Suppressor macrophage treated with lipopolysaccharide for 4 hours (primary cell): ENCODE data around the gene SLC26A6.

Experiments
- DNase-seq: peaks from one replicate; pipeline ENCODE4 v3.0.0-alpha.2; 2020

The SLC26A6 gene

DNA sequence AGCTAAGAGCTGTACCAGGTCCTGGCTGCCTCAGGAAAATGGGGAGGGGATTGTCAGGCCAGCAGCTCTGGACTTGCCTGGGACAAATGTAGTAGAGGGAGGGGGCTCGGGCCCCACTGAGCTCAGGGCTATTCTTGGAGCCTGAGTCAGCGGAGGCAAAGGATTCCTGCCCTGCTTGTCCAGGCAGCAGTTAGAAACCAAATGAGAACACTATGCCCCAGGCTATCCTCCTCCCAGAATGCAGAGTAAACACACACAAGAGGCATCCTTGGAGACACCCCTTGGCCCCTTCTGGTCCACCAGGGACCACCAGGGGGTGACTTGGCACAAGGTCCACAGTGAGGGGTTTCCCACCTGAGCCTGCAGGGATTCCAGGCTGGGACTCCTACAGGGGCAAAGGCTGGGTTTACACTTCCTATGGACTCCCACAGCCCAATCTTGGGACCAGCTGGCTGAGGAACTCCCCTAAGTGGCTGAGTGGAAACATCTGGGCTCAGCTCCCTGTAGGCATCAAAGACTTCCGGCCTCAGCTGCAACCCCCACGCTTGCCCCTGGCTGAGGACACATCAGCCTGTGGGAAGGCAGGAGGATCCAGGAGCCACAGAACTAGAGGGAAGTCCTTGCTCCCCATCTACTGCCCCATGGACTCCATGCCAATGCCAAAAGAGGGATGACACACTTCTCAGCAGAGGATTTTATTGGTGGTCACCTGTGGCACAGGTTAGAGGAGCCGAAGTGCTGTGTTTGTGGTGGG lies 36.8 kb downstream of the SLC26A6 start:
- no peak for DNase-seq

DNA sequence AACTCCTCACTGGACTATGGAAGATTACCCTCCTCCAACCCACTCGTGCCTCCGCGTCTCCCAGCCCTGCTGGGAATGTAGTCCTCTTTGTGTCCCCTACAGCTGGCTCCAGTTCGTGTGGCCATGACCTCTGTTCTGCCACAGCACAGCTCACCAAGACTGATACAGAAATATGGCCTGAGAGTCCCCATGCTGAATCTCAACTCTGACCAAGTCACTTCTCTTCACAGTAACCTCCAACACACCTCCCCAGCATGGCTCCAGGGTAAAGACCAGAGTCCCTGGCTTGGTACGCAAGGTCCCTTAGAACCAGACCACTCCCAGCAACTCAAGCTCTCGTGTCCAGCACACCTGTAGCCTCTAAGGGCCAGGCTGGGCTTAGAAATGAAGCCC lies 37.9 kb downstream of the SLC26A6 start:
- DNase-seq: no peak

DNA sequence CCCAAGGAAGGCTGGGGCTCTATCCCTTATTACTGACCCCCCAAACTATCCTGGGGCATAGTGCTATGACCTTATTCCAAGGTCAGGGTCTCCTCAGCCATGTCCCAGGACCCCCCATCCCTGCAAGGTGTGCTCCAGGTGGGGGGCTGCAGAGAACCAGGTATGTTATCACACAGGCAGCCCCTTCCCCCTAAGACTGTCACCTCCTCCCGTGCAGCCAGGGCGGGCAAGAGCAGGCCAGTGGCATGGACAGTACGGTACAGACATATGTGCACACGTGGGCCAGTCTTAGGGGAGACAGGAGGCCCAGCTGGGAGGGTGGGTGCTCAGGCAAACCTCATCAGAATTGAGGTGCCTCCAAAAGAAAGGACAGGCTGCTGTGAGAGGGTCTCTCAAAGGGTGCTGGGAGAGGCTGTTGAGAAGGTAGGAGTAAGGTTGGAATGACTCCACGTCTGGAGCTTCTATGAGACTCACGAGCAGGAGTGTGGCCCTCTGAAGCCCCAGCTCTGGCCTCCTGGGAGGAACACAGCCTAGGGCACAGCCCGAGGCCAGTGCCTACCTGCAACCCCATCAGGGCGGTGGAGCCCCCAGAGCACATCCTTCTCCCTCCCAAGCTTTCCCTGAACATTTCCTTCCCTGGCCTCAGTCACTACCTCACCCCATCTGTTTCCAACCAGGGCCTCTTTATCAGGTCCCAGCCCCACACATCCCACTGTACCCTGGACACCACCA lies 38.4 kb downstream of the SLC26A6 start:
- DNase-seq: no peak

DNA sequence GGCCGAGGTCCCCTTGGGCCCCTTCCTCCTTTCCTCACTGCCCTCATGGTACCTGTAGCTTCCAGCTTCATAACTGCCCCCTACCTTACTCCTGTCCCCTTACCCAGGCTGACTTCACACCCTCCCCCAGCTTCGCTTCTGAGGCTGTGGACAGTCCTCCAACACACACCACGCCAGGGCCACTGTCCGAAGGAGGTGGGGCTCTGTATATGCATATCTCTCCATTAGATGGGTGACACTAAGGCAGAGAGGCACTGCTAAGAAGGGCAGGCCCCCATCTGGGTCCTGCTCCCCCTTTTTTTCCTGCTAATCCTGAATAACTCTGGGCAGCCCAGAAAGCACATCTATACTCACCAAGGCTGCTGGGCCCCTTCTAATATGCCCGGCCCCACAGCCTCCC lies 39.1 kb downstream of the SLC26A6 start:
- no peak for DNase-seq

DNA sequence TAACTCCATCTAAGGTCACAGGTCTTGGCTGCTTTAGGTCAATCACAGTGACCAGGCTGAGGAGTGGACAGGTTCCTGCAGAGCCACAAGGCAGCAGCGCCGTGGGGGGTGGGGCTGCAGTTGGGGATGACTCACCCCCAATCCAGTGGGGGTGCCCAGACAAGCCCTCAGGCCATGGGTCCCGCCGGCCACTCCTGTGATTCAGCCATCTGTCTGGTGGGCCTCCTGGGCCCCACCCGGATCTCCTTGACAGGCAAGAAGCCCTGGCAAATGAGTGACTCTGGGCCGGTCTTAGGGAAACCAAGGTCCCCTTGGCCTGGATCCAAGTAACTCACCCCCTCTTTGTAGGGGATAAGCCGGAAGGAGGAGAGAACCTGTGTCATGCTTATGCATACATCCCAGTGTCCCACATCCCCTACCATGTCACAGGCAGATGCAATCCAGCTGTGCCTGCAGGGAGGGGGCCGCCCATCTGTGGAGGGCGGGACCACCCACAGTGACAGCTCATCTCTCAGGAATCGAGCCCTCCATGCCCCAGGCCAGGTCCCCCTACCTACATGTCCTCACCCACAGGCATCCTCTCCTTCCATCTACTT lies 39.6 kb downstream of the SLC26A6 start:
- peak; percentile 21 for DNase-seq

DNA sequence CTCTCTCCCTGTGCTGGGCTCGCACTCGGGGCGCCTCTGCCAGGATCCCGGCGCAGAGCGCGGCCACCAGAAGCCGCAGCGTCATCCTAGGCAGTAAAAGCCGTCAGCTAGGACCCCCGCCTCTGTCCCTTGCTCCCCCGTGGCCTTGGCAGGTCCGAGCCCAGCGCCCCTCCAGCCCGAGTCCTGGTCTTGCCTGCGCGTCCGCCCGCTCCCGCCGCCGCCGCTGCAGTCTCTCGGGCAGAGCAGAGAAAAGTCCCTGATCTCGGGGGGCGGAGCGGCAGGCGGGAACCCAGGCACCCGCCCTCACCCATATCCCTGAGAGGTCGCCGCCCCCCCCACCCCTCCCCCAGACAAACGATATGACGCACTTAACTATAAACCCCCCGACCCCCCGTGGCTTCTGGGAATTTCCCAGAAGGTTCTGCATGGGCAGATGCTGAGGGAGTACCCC lies 40.2 kb downstream of the SLC26A6 start, which contains the start of gene COL7A1:
TSS of gene COL7A1 (minus strand) at position 255 of the 451 bp plus-strand sequence. CDS start at position 85, 170 bp downstream.
- no peak for DNase-seq

DNA sequence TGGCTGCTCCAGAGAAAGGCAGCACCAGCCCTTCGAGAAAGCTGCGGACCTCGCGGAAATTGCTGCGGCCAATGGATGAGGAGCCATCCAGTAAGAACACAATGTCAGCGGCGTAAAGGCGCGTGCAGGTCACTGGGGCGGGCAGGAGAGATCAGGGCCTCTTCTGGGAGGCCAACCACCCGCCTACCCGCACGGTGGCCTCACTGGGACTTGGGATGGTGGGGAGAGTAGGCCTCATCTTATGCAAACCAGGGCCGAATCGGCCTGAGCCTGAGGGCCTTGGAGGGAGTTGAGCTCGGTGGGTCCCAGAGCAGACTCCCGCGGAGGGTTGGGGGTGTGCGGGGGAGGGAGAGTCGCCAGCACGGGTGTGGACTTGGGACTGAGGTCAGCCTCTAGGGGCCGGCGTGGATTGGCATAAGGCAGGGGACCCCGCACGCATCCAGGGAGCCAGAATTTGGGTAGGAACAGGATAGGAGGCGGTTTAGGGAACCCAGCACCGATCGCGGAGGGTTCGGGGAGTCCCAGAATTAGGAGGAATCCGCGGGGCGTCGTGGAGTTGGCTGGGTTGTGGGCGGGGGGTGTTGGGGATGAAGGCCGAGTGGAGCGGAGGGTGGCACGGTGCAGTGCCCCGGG lies 40.7 kb downstream of the SLC26A6 start:
- no peak for DNase-seq

DNA sequence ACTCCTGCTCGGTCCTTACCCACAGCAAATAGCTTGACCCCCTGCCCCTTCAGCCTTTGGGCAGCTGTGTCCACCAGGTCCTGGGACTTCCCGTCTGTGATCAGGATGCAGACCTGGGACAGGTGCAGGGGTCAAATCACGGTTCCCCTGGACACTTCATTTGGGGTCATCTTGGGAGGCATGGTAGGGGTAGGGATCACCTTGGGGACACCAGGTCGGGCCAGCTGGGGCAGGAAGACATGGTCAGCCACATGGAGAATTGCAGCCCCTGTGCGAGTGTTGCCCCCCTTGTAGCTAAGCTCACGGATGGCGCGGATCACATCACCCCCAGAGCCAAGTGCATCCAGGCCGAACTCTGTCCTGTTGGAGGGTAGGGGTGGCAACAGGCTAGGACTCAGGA lies 41.9 kb downstream of the SLC26A6 start:
- no peak for DNase-seq

DNA sequence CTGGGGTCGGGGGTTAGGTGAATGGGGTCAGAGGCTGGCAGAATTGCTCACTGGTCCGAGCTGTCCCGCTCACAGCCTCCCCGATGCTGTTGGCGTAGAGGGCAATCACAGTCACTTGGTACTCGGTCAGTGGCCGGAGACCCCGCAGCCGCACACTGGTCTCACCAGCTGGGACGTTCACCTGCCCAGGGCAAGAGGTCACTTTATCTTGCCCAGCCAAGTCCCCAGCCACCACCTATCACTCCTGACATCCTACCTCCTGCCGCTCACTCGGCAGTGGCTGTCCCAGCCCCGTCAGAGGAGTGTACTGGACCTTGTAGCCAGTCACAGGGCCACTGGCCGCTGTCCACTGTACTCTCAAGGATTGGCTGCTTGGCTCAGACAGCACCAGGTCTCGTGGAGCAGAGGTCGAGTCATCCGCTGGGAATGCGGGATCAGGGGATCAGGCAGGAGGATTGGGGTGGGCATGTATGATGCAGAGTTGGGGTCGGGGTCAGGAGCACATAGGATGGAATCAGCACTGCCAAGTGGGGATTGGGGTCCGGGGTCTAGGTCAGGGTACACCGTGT lies 42.7 kb downstream of the SLC26A6 start:
- DNase-seq: no peak

DNA sequence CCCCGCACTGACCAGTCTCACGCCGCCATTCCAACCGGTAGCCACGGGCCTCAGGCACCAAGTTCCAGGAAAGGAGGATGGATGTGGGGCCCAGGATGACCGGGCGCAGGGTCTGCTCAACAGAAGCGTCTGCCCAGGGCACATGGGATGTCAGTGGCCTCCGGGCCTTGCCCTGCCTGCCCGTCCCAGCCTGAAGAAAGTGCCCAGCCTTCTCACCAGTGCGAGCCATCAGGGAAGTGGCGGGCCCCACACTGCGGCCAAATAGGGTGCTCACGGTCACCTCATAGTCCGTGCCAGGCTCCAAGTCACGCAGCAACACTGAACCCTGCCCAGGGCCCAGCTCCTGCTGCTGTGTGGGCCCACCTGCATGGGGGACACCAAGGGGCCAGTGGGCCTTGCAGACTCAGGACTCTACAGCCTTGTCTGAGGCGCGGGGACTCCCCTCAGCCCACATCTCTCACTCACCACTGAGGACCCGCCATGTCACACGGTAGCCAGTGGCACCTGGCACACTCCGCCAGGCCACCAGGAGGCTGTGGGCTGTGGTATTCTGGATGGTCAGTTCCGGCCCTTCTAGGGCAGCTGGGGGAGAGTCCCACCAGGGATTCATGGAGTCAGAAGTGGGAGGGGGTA lies 43.3 kb downstream of the SLC26A6 start:
- no peak for DNase-seq

DNA sequence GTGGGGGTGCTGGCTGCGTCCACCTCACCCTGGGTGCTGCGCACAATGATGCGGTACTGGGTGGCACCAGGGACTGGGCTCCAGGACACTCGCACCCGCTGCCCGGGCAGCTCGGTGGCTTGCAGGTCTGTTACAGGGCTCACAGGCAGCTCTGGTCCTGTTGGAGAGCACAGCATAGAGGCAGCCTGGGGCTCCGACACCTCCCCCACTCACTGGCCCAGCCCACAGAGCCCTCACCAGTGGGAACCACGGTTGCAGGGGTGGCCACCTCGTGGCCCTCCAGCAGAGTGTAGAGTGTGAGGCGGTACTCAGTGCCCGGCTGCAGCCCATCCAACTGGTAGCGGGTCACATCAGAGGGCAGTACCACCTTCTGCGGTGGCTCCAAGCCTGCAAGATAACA lies 43.8 kb downstream of the SLC26A6 start:
- no peak for DNase-seq

DNA sequence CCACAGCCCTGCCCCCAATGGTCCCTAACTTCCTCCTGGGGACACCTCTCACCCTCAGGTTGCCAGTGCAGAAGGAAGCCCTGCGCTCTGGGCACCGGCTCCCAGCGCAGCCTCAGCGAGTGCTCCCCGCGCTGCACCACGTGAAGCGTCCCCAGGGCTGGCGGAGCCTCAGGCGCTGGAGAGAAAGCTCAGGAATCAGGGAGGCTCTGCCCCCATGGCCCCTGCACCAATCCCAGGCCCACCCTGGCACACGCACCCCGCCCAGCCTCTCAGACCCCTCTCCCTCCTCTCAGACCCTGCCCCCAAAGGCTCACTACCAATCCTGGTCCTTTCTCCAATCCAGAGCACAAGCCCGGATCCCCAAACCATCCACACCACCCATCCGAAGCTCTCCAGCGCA lies 47.0 kb downstream of the SLC26A6 start:
- DNase-seq: no peak

DNA sequence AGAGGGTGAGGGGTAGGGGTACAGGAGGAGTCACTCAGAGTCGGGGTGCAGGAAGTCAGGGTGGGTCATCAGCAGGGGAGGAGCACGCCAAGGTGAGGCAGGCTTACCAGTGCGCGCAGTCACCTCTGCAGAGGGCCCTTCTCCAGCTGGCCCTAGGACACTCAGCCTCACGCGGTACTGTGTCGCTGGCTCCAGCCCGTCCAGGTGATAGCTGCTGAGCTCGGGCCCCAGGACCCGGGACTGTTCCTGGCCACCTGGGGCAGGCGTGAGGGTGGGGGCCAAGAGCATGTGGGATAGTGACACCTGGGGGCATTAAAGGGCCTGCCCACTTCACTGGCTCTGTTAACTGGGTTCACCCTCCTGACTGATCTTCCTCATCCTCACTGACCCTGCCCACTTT lies 47.6 kb downstream of the SLC26A6 start:
- no peak for DNase-seq

DNA sequence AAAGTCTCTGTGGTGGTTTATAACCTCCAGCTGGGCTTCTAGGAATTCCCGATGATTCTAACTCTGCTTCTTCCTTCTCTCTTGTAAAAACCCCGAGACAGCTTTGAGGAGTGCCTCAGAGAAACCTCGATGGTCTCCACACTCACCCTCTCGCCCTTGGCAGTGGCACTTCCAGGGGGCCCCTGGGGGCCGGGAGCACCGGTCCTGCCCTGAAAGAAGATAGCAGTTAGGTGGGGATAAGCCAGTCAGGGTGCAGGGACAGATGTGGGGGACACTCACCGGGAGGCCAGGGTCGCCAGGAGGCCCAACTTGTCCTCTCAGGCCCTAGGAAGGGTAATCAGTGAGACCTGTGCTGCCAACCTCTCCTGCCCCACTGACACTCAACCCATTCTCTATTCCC lies 49.9 kb downstream of the SLC26A6 start:
- DNase-seq: no peak

DNA sequence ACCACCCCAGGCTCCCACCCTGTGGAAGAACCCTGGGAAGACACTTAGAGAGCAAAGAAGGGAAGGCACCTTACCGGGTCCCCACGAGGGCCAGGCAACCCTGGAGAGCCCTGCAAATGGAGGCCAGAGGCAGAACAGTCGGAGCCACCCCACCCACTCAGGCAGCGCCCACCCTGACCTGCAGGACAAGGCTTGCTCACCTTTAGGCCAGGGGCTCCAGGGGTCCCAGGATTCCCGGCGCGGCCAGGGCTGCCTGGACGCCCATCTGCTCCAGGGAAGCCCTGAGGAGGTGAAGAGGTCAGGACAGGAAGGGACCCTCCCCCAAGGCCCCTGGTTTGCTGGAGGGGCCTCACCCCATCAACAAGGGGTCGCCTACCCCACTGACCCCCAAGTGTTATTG lies 50.4 kb downstream of the SLC26A6 start:
- no peak for DNase-seq

DNA sequence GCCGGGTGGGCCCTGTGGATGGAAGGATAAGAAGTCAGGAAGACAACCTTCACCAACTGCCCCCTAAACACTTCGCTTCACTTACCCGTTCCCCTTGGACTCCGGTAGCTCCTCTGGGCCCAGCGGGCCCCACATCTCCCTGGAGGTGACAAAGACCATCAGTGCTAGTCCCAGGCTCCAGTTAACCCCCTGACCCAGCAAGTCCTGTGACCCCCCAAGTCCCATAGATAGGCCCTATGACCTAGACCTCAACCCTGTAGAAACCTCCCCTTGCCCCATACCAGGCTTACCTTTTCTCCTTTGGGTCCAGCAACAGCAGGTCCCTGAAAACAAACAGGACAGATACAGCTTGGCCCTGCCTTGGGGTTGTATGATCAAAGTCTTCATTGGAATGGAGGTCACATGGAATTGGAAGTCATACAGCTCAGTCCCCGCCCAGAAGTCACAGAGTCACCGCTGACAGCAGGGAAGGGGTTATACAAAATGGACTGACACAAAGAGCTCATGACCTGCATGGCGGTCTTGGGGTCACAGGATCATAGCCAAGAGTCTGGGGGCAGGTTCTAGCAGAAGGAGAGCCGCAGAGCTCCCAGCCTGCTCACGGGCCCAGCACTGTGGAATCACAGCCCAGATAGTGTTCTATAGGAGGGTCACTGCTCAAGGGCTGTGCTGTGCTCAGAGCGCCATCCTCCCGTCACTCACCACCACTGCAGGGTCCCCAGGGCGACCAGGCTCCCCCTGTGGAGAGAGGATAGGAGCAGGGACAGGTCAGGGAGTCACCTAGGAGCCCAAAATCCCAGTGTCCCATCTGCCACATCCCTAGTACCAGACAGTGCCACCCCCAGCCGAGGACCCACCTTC lies 53.4 kb downstream of the SLC26A6 start:
- no peak for DNase-seq

DNA sequence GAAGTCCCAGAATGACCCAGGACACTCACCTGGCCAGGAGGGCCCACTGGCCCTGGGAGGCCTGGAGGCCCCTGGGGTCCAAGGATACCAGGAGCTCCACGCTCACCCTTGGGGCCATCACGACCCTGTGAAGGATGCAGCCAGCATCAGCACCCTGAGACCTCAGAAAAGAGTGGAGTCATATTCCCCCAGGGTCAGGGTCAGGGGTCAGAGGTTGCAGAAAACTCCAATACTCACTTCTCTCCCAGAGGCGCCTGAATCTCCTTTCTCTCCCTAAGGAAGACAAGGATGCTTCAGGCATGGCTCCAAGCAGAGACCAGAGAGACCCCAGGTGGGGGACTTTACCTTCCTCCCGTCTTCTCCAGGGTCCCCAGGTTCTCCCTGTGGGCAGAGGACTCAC lies 58.6 kb downstream of the SLC26A6 start:
- no peak for DNase-seq
